K562 (cell line): ENCODE measurements around the gene CGNL1. TPM values are rescaled to one million over a fixed set of nuclear protein-coding genes. Genes with fewer than 3 reads are reported as not detected.

Source experiments
- ATAC-seq: fragments of 200-7000 bp; cut with Tn5 transposase; 3 replicates; pipeline ENCODE4 v1.9.1; 2020; ENCODE audit warnings: moderate library complexity
- BruUV-seq: library from RNA; stranded (reverse); fragments of 400-500 nt; replicated peaks from 2 replicates; lab custom pipeline; 2021; lab: Mats Ljungman, UMichigan
- CTCF ChIA-PET: fragments of 300-600 bp; formaldehyde crosslinking; extraction: SDS; loops from one replicate; lab custom pipeline; 2021; ENCODE audit warnings: low intra/inter-chr PET ratio; lab: Yijun Ruan, JAX
- POLR2A ChIA-PET: fragments of 300-600, 350-650 bp; sonication (Branson Sonifier 250); formaldehyde crosslinking; extraction: SDS; loops from one replicate; lab custom pipeline; 2021; ENCODE audit warnings: antibody characterized with exemption, inconsistent platforms; lab: Yijun Ruan, JAX
- DNase-seq, 4 experiments: peaks; one replicate each; pipeline versions ENCODE4 v3.0.0 to v3.0.0-alpha.2; 2011 to 2018; ENCODE audit warnings: low spot score in 3 of 4, mixed read lengths in 3 of 4; ENCODE audit errors: extremely low read depth in 1 of 4
- FAIRE-seq: peaks from 2 replicates; lab custom pipeline; 2011; peaks lifted over from hg19 to GRCh38; lab: Jason Lieb, UNC
- H2AFZ ChIP-seq: 2 replicates; pipeline ENCODE4 v1.6.0; 2011; ENCODE audit warnings: low read depth, low read length, control low read depth, inconsistent platforms
- H3K27ac ChIP-seq: fragments of 200-600 bp; 3 replicates; pipeline ENCODE4 v1.8.0; 2011; ENCODE audit warnings: low read depth, mild to moderate bottlenecking, control low read depth, inconsistent platforms, low read length, moderate library complexity, mixed read lengths; ENCODE audit errors: extremely low read depth
- H3K27me3 ChIP-seq, 2 experiments: fragments of 300-600 bp in 1 of 2; 2 replicates in 1 of 2; 3 replicates in 1 of 2; pipeline versions ENCODE4 v1.6.0 to v1.8.0; 2011; ENCODE audit warnings: inconsistent platforms in 2 of 2, low read length in 2 of 2, mild to moderate bottlenecking in 1 of 2, mixed read lengths in 1 of 2, moderate library complexity in 1 of 2; ENCODE audit not compliant: control insufficient read depth in 2 of 2, insufficient read depth in 2 of 2
- H3K36me3 ChIP-seq: fragments of 300-600 bp; 3 replicates; pipeline ENCODE4 v1.8.0; 2011; ENCODE audit warnings: mild to moderate bottlenecking, low read length, inconsistent platforms; ENCODE audit not compliant: control insufficient read depth, insufficient read depth
- H3K4me1 ChIP-seq, 2 experiments: fragments of 200-600 bp in 1 of 2; replicated peaks in 1 of 2; 2 replicates in 1 of 2; 3 replicates in 1 of 2; pipeline versions ENCODE4 v1.5.1 to v1.8.0; 2011; ENCODE audit warnings: inconsistent platforms in 2 of 2, low read length in 2 of 2, mild to moderate bottlenecking in 1 of 2, mixed read lengths in 1 of 2, moderate library complexity in 1 of 2; ENCODE audit not compliant: control insufficient read depth in 2 of 2, insufficient read depth in 2 of 2
- H3K4me2 ChIP-seq: 2 replicates; pipeline ENCODE4 v1.6.1; 2011; ENCODE audit warnings: low read length, control low read depth, inconsistent platforms, mixed read lengths; ENCODE audit not compliant: insufficient read depth
- H3K4me3 ChIP-seq: fragments of 200-600 bp; sonication (generic), shearing (Covaris generic); 2 replicates; pipeline ENCODE4 v1.5.1; 2016; ENCODE audit warnings: control low read depth, inconsistent platforms
- H3K79me2 ChIP-seq: fragments of 200-600 bp; 3 replicates; pipeline ENCODE4 v1.8.0; 2011; ENCODE audit warnings: low read length, inconsistent platforms; ENCODE audit not compliant: control insufficient read depth, insufficient read depth
- H3K9ac ChIP-seq, 2 experiments: 2 replicates each; pipeline versions ENCODE4 v1.6.0 to v1.6.1; 2011; ENCODE audit warnings: low read depth in 2 of 2, low read length in 2 of 2, control low read depth in 1 of 2, inconsistent platforms in 1 of 2, mild to moderate bottlenecking in 1 of 2, mixed read lengths in 1 of 2; ENCODE audit not compliant: insufficient read depth in 1 of 2
- H3K9me1 ChIP-seq: one replicate; pipeline ENCODE4 v1.6.0; 2011; ENCODE audit warnings: inconsistent platforms, mild to moderate bottlenecking, low read length, moderate library complexity; ENCODE audit not compliant: control insufficient read depth, insufficient read depth
- H3K9me3 ChIP-seq: replicated peaks from 2 replicates; pipeline ENCODE4 v1.5.1; 2011; ENCODE audit warnings: low read depth, low read length, inconsistent platforms; ENCODE audit not compliant: control insufficient read depth, insufficient read depth
- H4K20me1 ChIP-seq: replicated peaks from 2 replicates; pipeline ENCODE4 v1.6.1; 2011; ENCODE audit warnings: low read length, inconsistent platforms, mixed read lengths; ENCODE audit not compliant: control insufficient read depth, insufficient read depth
- RBM34 ChIP-seq: fragments of 200-400 bp; formaldehyde crosslinking; IDR thresholded peaks from 2 replicates; pipeline ENCODE4 v1.6.1; 2018; ENCODE audit warnings: low read length, borderline replicate concordance; ENCODE audit not compliant: insufficient read depth
- SMC3 ChIP-seq: conservative IDR thresholded peaks from 2 replicates; pipeline ENCODE4 v1.6.1; 2011; ENCODE audit warnings: low read depth, low read length, improper control_type of control experiment; ENCODE audit not compliant: insufficient read depth
- TRIM28 ChIP-seq: fragments of 450-650 bp; IDR thresholded peaks from 2 replicates; pipeline ENCODE4 v1.6.1; 2017
- ZFX ChIP-seq: sonication (generic); formaldehyde crosslinking; IDR thresholded peaks from 2 replicates; pipeline ENCODE4 v1.8.0; 2022; ENCODE audit warnings: mild to moderate bottlenecking, missing genetic modification reagents, moderate library complexity
- ZNF124 ChIP-seq: sonication (generic); formaldehyde crosslinking; IDR thresholded peaks from 2 replicates; pipeline ENCODE4 v1.8.1; 2022; ENCODE audit warnings: missing genetic modification reagents
- ZNF24 ChIP-seq: fragments of 450-650 bp; IDR thresholded peaks from 2 replicates; pipeline ENCODE4 v1.6.1; 2016
- WGBS: fragments of 100-300 bp; shearing (Covaris generic); methylation state at CpG from one replicate; pipeline ENCODE4 v1.1.6; 2016; ENCODE audit warnings: low coverage, mixed read lengths; ENCODE audit not compliant: insufficient coverage; ENCODE audit errors: missing lambda C conversion rate; 5-methylcytosine and 5-hydroxymethylcytosine counted together
- in situ Hi-C: fragments of 300-500 bp; cut with MboI; formaldehyde crosslinking; loops from 4 replicates; pipeline ENCODE4 v1.15.0; 2018; ENCODE audit warnings: inconsistent platforms, mixed read lengths
- intact Hi-C: fragments of 100-400 bp; cut with micrococcal nuclease; formaldehyde crosslinking; loops from 2 replicates; pipeline ENCODE4 v1.14.2; 2022
- polyA plus RNA-seq, 8 experiments: library from polyadenylated mRNA; depleted of rRNA in 4 of 8; stranded (reverse) in 5 of 8; unstranded in 3 of 8; fragments of >200 nt; fragmentation: Nextera tagmentation in 2 of 8; fragmentation: Illumina TruSeq in 1 of 8; extraction: Ambion mirVana in 2 of 8; extraction: Trizol in 1 of 8; gene quantifications; 2 replicates each; pipeline versions ENCODE4 v1.2.1 to v1.2.3, GENCODE V29; 2011 to 2014; ENCODE audit warnings: inconsistent platforms in 1 of 8, missing spikeins in 1 of 8
- total RNA-seq, 7 experiments: library from RNA; depleted of rRNA in 6 of 7; stranded (reverse); fragments of >200 nt in 6 of 7; fragmentation: Illumina TruSeq in 2 of 7; extraction: Trizol in 2 of 7; gene quantifications; 2 replicates each; pipeline versions ENCODE4 v1.2.1 to v1.2.3, GENCODE V29; 2011 to 2021; ENCODE audit warnings: low replicate concordance in 1 of 7
- TF ChIP-seq, protein P1 (sequence below): fragments of 150-350 bp; conservative IDR thresholded peaks from 2 replicates; pipeline ENCODE4 v1.6.1; 2014; ENCODE audit warnings: low read length

The CGNL1 gene
- total and polyA plus RNA-seq, 9 of the 15 experiments (the other 6 are each of a cell fraction or from before 2014, with no cell fraction given), result 0.01 to 0.07 TPM; not detected in 7

DNA sequence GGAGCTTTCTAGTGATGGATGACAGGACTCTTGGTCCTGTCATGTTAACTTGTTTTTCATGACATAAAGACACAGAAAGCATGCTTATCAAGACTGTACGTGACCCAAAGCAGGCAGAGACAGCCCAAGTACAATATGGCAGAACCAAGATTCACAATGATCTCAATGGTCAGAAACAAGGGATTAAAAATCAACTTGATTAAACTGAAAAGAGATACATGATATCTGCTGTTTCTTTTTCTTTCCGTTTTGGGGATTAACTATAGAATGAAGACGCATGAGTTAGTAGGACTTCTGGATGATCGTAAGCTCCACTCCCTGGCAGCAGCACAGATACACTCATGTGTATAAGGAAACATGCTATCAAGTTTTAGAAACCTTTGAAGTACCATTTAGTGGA, 117.0 kb downstream of the CGNL1 start:
- Histone ChIP-seq H3K9ac (no peak overlapping the region), H3K36me3 (no peaks in the 10 kb centered on the region), H3K79me2 (no peaks in the 10 kb centered on the region), H3K9me1 (no peaks in the 10 kb centered on the region), H3K4me2 (no peak overlapping the region), H2AFZ (no peak overlapping the region), H3K27me3 (peaks cover 13 to 25% of the 10 kb centered on the region in 2 experiments; a peak in 4 of 5 replicates), H3K4me3 (no peak overlapping the region), H3K27ac (no peak overlapping the region), H3K9me3 (no peaks in the 10 kb centered on the region), H4K20me1 (no peaks in the 10 kb centered on the region), H3K4me1 (no peaks in the 10 kb centered on the region)
- ChIA-PET POLR2A (no interaction called here), CTCF (no interaction called here)
- FAIRE-seq, result no peak
- TF ChIP-seq ZNF124 (CRISPR knock-in tag) (no peak), RBM34 (no peak), ZFX (CRISPR knock-in tag) (no peak), TRIM28 (no peak), SMC3 (no peak)
- intact Hi-C loops (no loop called here), in situ Hi-C loops (no loop called here)
- no peak for DNase-seq
- WGBS, result 2% methylated on average over 4 of the region's 4 CpGs
- no TSS peak for BruUV-seq
- ATAC-seq, result no peak

DNA sequence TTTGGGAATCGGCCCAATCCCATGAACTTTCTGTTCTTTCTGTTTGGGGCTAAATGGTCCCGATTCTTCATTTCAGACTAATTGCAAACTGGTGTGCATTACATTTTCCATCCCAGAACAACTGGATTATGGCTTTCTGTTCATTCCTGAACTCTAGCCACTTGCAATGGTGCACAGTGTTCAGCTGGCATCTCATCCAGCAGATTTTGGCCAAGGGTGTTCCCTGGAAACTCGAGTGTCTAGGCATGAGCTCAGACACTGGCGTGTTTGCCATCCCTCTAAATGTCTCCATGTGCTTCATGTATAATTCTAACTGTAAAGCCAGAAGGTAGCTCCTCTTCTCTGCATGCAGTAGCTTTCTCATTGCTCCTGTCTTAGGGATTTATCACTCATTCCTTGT, 118.3 kb downstream of the CGNL1 start:
- intact Hi-C loops (no loop called here), in situ Hi-C loops (no loop called here)
- Histone ChIP-seq H3K4me1 (no peaks in the 10 kb centered on the region), H3K36me3 (no peaks in the 10 kb centered on the region), H3K79me2 (no peaks in the 10 kb centered on the region), H4K20me1 (no peaks in the 10 kb centered on the region), H3K27ac (no peak overlapping the region), H3K9me1 (no peaks in the 10 kb centered on the region), H3K9ac (no peak overlapping the region), H3K4me2 (no peak overlapping the region), H3K27me3 (peaks cover 13 to 32% of the 10 kb centered on the region in 2 experiments; a peak in 4 of 5 replicates), H3K9me3 (no peaks in the 10 kb centered on the region), H2AFZ (no peak overlapping the region), H3K4me3 (no peak overlapping the region)
- BruUV-seq, result no TSS peak
- TF ChIP-seq ZNF24, result no peak
- TF ChIP-seq, protein P1, sequence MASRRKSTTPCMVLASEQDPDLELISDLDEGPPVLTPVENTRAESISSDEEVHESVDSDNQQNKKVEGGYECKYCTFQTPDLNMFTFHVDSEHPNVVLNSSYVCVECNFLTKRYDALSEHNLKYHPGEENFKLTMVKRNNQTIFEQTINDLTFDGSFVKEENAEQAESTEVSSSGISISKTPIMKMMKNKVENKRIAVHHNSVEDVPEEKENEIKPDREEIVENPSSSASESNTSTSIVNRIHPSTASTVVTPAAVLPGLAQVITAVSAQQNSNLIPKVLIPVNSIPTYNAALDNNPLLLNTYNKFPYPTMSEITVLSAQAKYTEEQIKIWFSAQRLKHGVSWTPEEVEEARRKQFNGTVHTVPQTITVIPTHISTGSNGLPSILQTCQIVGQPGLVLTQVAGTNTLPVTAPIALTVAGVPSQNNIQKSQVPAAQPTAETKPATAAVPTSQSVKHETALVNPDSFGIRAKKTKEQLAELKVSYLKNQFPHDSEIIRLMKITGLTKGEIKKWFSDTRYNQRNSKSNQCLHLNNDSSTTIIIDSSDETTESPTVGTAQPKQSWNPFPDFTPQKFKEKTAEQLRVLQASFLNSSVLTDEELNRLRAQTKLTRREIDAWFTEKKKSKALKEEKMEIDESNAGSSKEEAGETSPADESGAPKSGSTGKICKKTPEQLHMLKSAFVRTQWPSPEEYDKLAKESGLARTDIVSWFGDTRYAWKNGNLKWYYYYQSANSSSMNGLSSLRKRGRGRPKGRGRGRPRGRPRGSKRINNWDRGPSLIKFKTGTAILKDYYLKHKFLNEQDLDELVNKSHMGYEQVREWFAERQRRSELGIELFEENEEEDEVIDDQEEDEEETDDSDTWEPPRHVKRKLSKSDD, result no peak
- DNase-seq, result no peak
- WGBS, result 2% methylated on average over 4 of the region's 4 CpGs
- ATAC-seq, result no peak
- POLR2A ChIA-PET, result interaction anchor here (0.7 kb wide), 1 partner anchor 146 kb away, joined by 3 read pairs; no protein-coding TSS in a partner anchor
- no peak for FAIRE-seq
- CTCF ChIA-PET, result no interaction called here
